ENCODE data around the gene MANF. TPM values are rescaled to one million over a fixed set of nuclear protein-coding genes. Genes with fewer than 3 reads are reported as not detected.
A peak's percentile ranks its signal among the peaks of the same experiment; 100 is the strongest.
"Not testable (repeated sequence)": the region's sequence is repeated elsewhere in the genome, so short reads cannot be mapped to it uniquely, and the experiment has no call there.

The MANF gene
- total RNA-seq: 87.8 TPM
- long read RNA-seq, partial matches to known transcripts: 0 of 6 reads
- long read RNA-seq, other reads (novel, unspliced or antisense): 2 of 6 reads

DNA sequence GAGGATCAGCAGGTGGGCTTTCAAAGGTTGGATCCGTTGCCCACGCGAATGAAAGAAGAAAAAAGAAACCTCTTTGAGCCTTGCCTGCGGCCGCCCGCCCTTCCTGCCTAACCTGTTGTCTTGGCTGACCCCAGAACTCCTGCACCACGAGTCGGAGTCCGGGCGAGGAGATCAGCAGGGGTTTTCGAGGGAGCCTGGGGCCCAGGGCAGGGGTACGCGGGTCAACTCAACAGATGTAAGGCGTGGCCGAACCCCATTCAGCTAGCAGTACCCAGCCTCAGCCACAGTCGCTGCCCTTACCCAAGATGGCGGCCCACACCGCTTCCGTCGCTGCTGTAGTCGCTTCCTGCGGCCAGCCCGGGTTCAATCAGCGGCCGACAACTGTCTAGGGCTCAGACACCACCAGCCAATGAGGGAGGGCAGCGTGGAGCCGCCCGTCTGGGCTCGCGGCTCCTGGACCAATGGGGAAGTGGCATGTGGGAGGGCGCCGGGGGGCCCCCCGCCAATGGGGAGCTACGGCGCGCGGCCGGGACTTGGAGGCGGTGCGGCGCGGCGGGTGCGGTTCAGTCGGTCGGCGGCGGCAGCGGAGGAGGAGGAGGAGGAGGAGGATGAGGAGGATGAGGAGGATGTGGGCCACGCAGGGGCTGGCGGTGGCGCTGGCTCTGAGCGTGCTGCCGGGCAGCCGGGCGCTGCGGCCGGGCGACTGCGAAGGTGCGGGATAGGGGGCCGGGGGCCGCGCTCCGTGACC, at the start of gene MANF:
Gene MANF, plus strand, starts transcription at position 566 of the 748 bp plus-strand sequence. Its CDS starts 52 bp downstream, at position 618.
- DNase-seq (ENCODE audit: low spot score): peak; percentile 99

DNA sequence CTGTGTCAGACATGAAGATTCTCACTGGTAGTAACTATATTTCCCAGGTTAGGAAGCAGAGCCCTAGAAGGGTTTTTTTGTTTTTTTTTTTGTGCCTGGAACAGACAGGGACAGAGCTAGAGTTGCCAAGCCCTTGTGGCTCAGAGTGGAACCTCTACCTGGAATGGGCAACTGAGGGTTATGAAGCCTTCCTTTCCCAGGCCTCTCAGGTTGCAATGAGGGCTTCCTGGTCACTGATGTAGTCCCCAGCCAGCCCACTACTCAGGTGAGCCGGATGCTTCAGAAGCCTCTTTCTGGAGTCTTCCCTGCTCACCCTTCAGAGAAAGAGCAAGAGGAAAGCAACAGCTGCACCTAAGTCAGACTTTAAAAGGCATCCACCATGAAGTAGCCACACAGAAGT, 48.8 kb upstream of the MANF start:
- DNase-seq (ENCODE audit: low spot score): no peak

- peak; percentile 9 for DNase-seq (ENCODE audit: low spot score)
Measured at GRCh38 chr3:51337666-51338065, 47.4 kb upstream of the MANF start.

- no peak for DNase-seq (ENCODE audit: low spot score)
Measured at GRCh38 chr3:51338632-51339031, 46.5 kb upstream of the MANF start.

- DNase-seq (ENCODE audit: low spot score): no peak
Measured at GRCh38 chr3:51340013-51340829, 44.9 kb upstream of the MANF start.

GRCh38 chr3:51340989-51341636, 44.0 kb upstream of the MANF start:
- peak; percentile 67 for DNase-seq (ENCODE audit: low spot score)

DNA sequence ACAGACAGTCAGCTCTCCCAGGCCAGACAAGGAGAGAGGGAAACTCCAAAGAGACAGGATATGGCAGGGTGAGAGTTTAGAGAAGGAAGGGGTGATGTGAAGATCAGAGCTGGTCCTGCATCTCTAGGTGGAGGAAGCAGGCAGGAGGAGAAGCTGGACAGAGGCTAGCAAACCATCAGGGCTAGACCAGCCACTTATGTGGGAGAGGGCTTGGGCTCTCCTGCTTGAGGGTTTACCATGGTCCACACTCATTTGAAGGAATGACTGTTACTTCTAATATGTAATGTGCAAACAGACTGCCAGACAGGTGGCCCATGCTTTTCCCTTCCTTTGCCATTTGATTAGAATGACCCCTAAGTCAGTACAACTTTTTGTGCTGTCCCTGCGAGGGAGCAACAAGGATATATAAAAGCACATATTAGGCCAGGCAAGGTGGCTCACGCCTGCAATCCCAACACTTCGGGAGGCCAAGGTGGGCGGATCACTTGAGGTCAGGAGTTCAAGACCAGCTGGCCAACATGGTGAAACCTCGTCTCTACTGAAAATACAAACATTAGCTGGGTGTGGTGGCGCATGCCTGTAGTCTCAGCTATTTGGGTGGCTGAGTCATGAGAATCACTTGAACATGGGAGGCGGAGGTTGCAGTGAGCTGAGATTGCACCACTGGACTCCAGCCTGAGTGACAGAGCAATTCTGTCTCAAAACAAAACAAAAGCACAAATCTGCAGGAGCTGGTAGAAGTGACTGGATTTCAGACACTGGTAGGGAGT, 41.0 kb upstream of the MANF start:
- peak; percentile 49 for DNase-seq (ENCODE audit: low spot score)

- no peak for DNase-seq (ENCODE audit: low spot score)
Measured at GRCh38 chr3:51350751-51351150, 34.3 kb upstream of the MANF start.

- peak; percentile 67 for DNase-seq (ENCODE audit: low spot score)
Measured at GRCh38 chr3:51353131-51353530, 32.0 kb upstream of the MANF start.

DNA sequence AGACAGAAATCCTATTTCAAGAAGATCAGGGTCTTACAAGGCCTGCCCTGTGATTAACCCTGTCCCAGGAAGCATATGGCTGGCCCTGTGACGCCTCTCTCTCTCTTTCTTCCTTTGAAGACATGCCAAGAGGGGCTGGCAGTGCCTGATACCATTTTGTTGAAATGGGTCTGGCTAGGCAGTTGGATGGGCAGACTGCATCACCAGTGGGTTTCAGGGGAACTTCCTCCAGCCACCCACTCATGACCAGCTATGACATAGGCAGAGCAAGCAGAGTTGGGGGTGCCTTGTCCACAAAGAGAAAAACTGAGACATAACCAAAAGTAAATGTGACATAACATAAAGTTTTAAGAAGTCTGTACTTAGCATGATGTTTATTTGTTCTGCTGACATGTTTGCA, 31.4 kb upstream of the MANF start:
- DNase-seq (ENCODE audit: low spot score): no peak

DNA sequence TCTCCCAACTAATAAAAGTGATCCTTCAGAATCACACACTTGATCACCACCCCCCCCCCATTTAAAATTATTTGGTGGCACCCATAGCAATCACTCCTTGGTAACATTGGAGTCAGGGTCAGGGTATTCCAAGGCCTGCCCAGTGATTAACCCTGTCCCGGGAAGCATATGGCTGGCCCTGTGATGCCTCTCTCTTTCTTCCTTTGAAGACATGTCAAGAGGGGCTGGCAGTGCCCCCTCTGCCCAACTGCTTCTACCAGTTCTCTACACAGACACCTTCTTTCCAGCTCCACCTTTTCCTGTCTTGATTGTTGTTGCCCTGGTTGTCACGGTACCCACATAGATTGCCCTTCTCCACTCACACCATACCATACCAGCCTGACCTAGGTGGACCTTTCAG, 30.9 kb upstream of the MANF start:
- peak; percentile 69 for DNase-seq (ENCODE audit: low spot score)

DNA sequence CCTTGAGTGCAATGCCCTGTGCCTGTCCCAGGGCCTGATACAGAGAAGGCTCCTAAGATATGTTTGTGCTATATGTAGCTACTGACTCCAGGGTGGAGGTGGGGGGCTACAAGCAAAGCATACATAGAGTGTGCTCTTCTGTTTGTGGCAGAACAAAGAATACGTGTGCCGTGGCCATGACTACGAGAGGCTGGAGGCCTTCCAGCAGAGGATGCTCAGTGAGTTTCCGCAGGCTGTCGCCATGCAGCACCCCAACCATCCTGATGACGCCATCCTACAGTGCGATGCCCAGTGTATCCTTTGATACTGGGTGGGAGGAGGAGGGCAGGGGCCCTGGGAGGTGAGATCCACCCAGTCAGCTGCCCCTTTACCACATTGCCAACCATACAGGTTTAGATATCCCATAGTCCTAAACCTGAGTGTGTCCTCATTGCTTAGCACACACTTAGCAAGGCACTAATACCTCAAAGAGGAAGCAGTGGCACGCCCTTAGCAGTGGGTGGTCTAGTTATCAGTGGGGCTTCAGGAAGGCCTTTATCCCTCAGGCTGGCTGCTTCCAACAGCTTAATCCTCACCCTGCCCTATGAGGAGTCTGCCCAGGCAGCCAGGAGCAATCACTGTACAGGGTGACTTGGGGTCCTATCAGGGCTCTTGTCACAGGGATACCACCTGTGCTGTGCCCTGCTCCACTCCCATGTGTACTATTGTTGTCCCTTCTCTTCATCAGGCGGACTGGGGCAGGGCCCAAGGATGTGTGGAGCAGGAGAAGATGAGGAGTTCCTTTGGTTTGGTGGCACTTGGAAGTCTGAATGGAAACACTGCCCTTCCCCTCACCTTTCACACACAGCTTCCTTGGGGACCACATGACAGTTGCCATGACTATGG, 30.1 kb upstream of the MANF start:
- DNase-seq (ENCODE audit: low spot score): peak; percentile 77

DNA sequence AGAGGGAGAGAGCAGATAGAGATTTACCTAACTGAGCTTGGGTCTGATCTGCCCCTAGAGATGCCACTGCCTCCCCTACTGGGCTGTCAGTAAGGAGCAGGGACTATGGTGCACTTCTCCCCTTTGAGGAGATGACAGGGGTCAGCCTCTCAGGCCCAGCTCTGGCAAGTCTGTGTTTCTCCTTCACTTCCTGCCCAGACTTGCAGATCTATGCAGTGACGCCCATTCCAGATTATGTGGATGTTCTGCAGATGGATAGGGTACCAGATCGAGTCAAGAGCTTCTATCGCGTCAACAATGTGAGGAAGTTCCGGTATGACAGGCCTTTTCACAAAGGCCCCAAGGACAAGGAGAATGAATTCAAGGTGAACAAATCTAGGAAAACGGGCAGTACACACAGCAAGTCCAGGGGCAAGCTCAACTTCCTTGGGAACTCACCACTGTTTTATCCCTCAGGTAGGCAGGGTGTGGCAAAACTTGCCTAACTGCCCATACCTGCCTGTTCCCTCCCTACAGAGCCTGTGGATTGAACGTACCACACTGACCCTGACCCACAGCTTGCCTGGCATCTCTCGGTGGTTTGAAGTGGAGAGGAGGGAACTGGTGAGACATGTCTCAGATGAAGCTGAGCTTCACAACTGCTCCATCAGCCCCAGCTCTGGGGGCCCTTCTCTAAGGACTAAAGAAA, 29.1 kb upstream of the MANF start:
- peak; percentile 51 for DNase-seq (ENCODE audit: low spot score)

GRCh38 chr3:51357856-51358255, 27.2 kb upstream of the MANF start:
- DNase-seq (ENCODE audit: low spot score): peak; percentile 47

GRCh38 chr3:51358981-51359380, 26.1 kb upstream of the MANF start:
- peak; percentile 72 for DNase-seq (ENCODE audit: low spot score)

DNA sequence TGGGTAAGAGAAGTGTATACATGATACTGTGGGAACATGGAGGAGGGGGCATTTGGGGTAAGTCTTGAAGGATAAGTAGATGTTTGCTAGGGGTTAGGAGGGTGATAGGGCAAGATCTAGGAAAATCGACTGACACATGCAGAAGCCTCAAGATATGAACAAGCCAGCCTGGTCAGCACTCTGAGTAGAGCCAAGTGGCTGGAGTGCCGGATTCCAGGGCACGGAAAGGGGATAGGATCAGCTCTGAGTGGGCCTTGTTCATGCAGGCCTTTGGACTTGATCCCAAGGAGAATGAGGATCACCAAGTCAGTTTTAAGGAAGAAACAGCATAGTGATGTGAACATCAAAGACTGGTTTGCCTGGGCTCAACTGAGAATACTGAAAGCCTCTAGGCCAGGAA, 24.3 kb upstream of the MANF start:
- DNase-seq (ENCODE audit: low spot score): peak; percentile 24

- DNase-seq (ENCODE audit: low spot score): peak; percentile 83
Measured at GRCh38 chr3:51361746-51362145, 23.3 kb upstream of the MANF start.

DNA sequence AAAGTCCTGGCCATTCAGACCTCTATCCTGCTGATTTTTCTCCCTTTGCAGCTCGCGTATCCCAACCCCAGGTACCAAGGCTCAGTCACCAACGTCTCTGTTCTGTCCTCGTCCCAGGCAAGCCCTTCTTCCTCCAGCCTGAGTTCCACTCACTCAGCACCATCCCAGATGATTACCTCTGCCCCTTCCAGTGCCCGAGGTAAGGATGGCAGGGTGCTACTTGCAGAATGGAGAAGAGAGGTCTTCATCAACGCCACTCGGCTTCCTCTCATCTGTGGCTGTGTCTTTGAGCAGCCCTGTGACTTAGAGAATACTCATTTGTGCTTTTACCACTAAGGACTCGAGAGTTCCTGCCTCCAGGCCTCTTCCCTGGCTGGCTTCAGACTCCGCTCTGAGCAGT, 22.6 kb upstream of the MANF start:
- peak; percentile 55 for DNase-seq (ENCODE audit: low spot score)

- DNase-seq (ENCODE audit: low spot score): not testable (repeated sequence)
Measured at GRCh38 chr3:51368276-51368675, 16.8 kb upstream of the MANF start.

Data from mesenteric fat pad (tissue), 1 donor.